PC-3 (cell line): Measurements from ENCODE around the gene BORCS8. TPM values are rescaled to one million over a fixed set of nuclear protein-coding genes. Genes with fewer than 3 reads are reported as not detected.

Experiments
- ATAC-seq: fragments of 200-7000 bp; cut with Tn5 transposase; 2 replicates; pipeline ENCODE4 v1.9.1; 2020; ENCODE audit warnings: mild to moderate bottlenecking, moderate library complexity
- BruUV-seq: library from RNA; stranded (reverse); fragments of 400-500 nt; replicated peaks from 2 replicates; lab custom pipeline; 2021; lab: Mats Ljungman, UMichigan
- CTCF ChIA-PET: fragments of 300-600 bp; sonication (Branson Sonifier 250); formaldehyde crosslinking; loops from one replicate; lab custom pipeline; 2022; ENCODE audit warnings: antibody characterized with exemption; lab: Charles Lee
- POLR2A ChIA-PET: fragments of 300-600 bp; sonication (Branson Sonifier 250); formaldehyde crosslinking; loops from one replicate; lab custom pipeline; 2022; ENCODE audit warnings: antibody characterized with exemption; ENCODE audit not compliant: unreplicated experiment; lab: Charles Lee
- DNase-seq: peaks from one replicate; pipeline ENCODE4 v3.0.0-alpha.2; 2015
- H2AFZ ChIP-seq: fragments of 300-600 bp; sonication (generic); 2 replicates; pipeline ENCODE4 v1.6.0; 2016; ENCODE audit warnings: antibody characterized with exemption, low read length
- H3F3A ChIP-seq: fragments of 300-600 bp; sonication (generic); one replicate; pipeline ENCODE4 v1.6.0; 2017; ENCODE audit warnings: antibody characterized with exemption, low read length, control low read depth, mild to moderate bottlenecking; ENCODE audit not compliant: unreplicated experiment
- H3K27ac ChIP-seq: fragments of 300-600 bp; sonication (generic); 2 replicates; pipeline ENCODE4 v1.5.1; 2016; ENCODE audit warnings: mild to moderate bottlenecking, low read length
- H3K27me3 ChIP-seq: fragments of 300-600 bp; sonication (generic); 2 replicates; pipeline ENCODE4 v1.6.1; 2016; ENCODE audit warnings: low read length, mixed read lengths
- H3K36me3 ChIP-seq: fragments of 300-600 bp; sonication (generic); 2 replicates; pipeline ENCODE4 v1.6.1; 2016; ENCODE audit warnings: low read depth, mixed run types, low read length, mixed read lengths
- H3K4me1 ChIP-seq: fragments of 300-600 bp; sonication (generic); 2 replicates; pipeline ENCODE4 v1.5.1; 2016; ENCODE audit warnings: low read length; ENCODE audit not compliant: insufficient read depth
- H3K4me2 ChIP-seq: fragments of 300-600 bp; sonication (generic); 2 replicates; pipeline ENCODE4 v1.6.0; 2016; ENCODE audit warnings: low read length
- H3K4me3 ChIP-seq: fragments of 300-600 bp; sonication (generic); 2 replicates; pipeline ENCODE4 v1.5.1; 2016; ENCODE audit warnings: mild to moderate bottlenecking, low read length, mixed read lengths
- H3K79me2 ChIP-seq: fragments of 300-600 bp; sonication (generic); 2 replicates; pipeline ENCODE4 v1.6.1; 2017; ENCODE audit warnings: low read length, mixed read lengths
- H3K9ac ChIP-seq: fragments of 300-600 bp; sonication (generic); 2 replicates; pipeline ENCODE4 v1.6.0; 2016; ENCODE audit warnings: mild to moderate bottlenecking, low read length
- H3K9me2 ChIP-seq: fragments of 300-600 bp; sonication (generic); replicated peaks from 2 replicates; pipeline ENCODE4 v1.6.1; 2016; ENCODE audit warnings: mixed run types, low read length, mixed read lengths
- H3K9me3 ChIP-seq: fragments of 300-600 bp; sonication (generic); 2 replicates; pipeline ENCODE4 v1.6.1; 2016; ENCODE audit warnings: low read length, mixed read lengths
- H4K20me1 ChIP-seq: fragments of 300-600 bp; sonication (generic); 2 replicates; pipeline ENCODE4 v1.6.1; 2016; ENCODE audit warnings: low read length, mixed read lengths
- EZH2 ChIP-seq: fragments of 300-600 bp; sonication (generic); IDR thresholded peaks from one replicate; pipeline ENCODE4 v1.6.1; 2017; ENCODE audit warnings: antibody characterized with exemption, mild to moderate bottlenecking, low read length; ENCODE audit not compliant: unreplicated experiment
- EZH2phosphoT487 ChIP-seq: fragments of 300-600 bp; sonication (generic); IDR thresholded peaks from 2 replicates; pipeline ENCODE4 v1.6.1; 2018; ENCODE audit warnings: mild to moderate bottlenecking, antibody characterized with exemption, low read length, borderline replicate concordance
- intact Hi-C: fragments of 100-400 bp; cut with micrococcal nuclease; formaldehyde crosslinking; loops from 2 replicates; pipeline ENCODE4 v1.9.0; 2023
- total RNA-seq: library from RNA; depleted of rRNA; stranded (reverse); fragments of >200 nt; gene quantifications from 2 replicates; pipeline ENCODE4 v1.2.3, GENCODE V29; 2014
- TF ChIP-seq, protein P1 (sequence below): fragments of 300-600 bp; sonication (generic); conservative IDR thresholded peaks from 2 replicates; pipeline ENCODE4 v1.5.1; 2017; ENCODE audit warnings: antibody characterized with exemption, low read depth, mild to moderate bottlenecking, low read length

Gene BORCS8
- total RNA-seq, 1 experiment from 2014 or later, result 33.1 TPM

DNA sequence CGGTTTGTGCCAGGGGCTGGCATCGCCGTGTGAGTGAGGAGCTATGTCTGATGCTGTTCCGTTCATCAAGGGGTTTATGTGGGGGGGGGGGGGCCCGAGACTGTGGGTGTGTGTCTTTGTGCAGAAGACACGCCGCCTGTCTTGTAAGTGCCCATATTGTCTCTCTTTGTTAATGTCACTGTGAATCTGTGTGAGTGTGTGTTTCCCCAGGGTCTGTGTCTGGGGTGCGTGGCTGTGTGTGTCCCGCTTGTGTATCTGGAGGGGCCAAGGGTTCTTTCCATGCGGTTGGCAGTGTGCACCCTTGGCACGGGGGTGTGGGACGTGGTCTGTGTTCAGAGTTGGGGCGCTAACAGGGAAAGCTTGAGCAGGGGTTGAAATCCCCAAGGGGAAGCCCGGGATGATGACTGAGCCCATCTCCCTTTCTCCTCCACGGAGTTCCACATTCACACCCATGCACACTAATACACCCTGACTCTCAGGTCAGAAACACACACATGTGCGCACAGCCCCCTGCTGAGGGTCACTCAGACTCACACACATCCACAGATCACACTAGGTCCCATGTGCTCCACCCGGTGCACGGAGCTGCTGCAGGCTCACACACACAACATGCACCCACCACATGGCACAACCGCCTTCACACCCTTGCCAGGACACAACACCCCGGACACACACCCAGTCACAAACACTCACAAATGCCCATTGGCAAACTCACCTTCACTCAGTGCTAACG is 21.6 kb upstream of the BORCS8 start:
- no peaks in the 10 kb centered on the region for H3K4me1 ChIP-seq
- H2AFZ ChIP-seq, result no peak overlapping the region
- DNase-seq (no peak), ATAC-seq (no peak)
- no peak for TF ChIP-seq EZH2phosphoT487
- no peak for TF ChIP-seq EZH2
- TF ChIP-seq, protein P1, sequence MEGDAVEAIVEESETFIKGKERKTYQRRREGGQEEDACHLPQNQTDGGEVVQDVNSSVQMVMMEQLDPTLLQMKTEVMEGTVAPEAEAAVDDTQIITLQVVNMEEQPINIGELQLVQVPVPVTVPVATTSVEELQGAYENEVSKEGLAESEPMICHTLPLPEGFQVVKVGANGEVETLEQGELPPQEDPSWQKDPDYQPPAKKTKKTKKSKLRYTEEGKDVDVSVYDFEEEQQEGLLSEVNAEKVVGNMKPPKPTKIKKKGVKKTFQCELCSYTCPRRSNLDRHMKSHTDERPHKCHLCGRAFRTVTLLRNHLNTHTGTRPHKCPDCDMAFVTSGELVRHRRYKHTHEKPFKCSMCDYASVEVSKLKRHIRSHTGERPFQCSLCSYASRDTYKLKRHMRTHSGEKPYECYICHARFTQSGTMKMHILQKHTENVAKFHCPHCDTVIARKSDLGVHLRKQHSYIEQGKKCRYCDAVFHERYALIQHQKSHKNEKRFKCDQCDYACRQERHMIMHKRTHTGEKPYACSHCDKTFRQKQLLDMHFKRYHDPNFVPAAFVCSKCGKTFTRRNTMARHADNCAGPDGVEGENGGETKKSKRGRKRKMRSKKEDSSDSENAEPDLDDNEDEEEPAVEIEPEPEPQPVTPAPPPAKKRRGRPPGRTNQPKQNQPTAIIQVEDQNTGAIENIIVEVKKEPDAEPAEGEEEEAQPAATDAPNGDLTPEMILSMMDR, result no peak
- H4K20me1 ChIP-seq, result no peaks in the 10 kb centered on the region
- ChIA-PET POLR2A (no interaction called here), CTCF (no interaction called here)
- no peaks in the 10 kb centered on the region for H3K36me3 ChIP-seq
- no peak overlapping the region for H3K4me3 ChIP-seq
- H3K27ac ChIP-seq, result no peak overlapping the region
- no peaks in the 10 kb centered on the region for H3F3A ChIP-seq
- H3K9me3 ChIP-seq, result no peaks in the 10 kb centered on the region
- intact Hi-C loops, result no loop called here
- H3K27me3 ChIP-seq, result peaks cover 8% of the 10 kb centered on the region
- no TSS peak for BruUV-seq
- no peaks in the 10 kb centered on the region for H3K9me2 ChIP-seq
- no peak overlapping the region for H3K9ac ChIP-seq
- H3K79me2 ChIP-seq, result no peaks in the 10 kb centered on the region
- H3K4me2 ChIP-seq, result no peak overlapping the region

GRCh38 chr19:19212916-19213315 is 21.0 kb upstream of the BORCS8 start:
- DNase-seq (no peak), ATAC-seq (no peak)
- Histone ChIP-seq H3F3A (no peaks in the 10 kb centered on the region), H3K4me2 (no peak overlapping the region), H3K27me3 (peaks cover 8% of the 10 kb centered on the region), H3K79me2 (no peaks in the 10 kb centered on the region), H2AFZ (no peak overlapping the region), H3K4me3 (no peak overlapping the region), H3K4me1 (no peaks in the 10 kb centered on the region), H3K36me3 (no peaks in the 10 kb centered on the region), H3K27ac (no peak overlapping the region), H3K9ac (no peak overlapping the region), H3K9me3 (no peaks in the 10 kb centered on the region), H3K9me2 (no peaks in the 10 kb centered on the region), H4K20me1 (no peaks in the 10 kb centered on the region)
- TF ChIP-seq, protein P1, result no peak
- TF ChIP-seq EZH2phosphoT487, result no peak
- no peak for TF ChIP-seq EZH2
- POLR2A ChIA-PET, result no interaction called here
- intact Hi-C loops, result no loop called here
- CTCF ChIA-PET, result no interaction called here
- no TSS peak for BruUV-seq
